ENCODE measurements around the gene LTBP1. TPM values are rescaled to one million over a fixed set of nuclear protein-coding genes. Genes with fewer than 3 reads are reported as not detected.
A peak's percentile ranks its signal among the peaks of the same experiment; 100 is the strongest.
"Not testable (repeated sequence)": the region's sequence is repeated elsewhere in the genome, so short reads cannot be mapped to it uniquely, and the experiment has no call there.

The LTBP1 gene
- total RNA-seq, 1 experiment from 2014 or later = 6.7 TPM

DNA sequence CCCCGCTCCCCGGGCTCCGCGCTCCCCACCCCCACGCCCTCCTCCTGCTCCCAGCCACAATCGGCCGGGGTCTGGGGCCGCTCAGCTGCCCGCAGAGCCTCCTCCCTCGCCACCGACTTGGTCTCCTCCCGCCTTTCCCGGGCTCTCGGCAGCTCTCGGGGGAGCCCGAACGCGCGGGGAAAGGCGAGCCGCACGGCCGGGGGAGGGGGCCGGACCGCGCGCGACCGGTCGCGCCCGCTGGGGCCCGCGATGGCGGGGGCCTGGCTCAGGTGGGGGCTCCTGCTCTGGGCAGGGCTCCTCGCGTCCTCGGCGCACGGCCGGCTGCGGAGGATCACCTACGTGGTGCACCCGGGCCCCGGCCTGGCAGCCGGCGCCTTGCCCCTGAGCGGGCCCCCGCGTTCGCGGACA lies 327 bp downstream of the LTBP1 start:
- in situ Hi-C loops (cut with HindIII; ENCODE audit: low pct_unique_long_range_greater_than_20kb, low sequenced_read_pairs) = loop anchor here (25.0 kb wide), 1 partner anchor 160 kb away; no protein-coding TSS in a partner anchor
- DNase-seq (ENCODE audit: low read depth, low spot score) = no peak

DNA sequence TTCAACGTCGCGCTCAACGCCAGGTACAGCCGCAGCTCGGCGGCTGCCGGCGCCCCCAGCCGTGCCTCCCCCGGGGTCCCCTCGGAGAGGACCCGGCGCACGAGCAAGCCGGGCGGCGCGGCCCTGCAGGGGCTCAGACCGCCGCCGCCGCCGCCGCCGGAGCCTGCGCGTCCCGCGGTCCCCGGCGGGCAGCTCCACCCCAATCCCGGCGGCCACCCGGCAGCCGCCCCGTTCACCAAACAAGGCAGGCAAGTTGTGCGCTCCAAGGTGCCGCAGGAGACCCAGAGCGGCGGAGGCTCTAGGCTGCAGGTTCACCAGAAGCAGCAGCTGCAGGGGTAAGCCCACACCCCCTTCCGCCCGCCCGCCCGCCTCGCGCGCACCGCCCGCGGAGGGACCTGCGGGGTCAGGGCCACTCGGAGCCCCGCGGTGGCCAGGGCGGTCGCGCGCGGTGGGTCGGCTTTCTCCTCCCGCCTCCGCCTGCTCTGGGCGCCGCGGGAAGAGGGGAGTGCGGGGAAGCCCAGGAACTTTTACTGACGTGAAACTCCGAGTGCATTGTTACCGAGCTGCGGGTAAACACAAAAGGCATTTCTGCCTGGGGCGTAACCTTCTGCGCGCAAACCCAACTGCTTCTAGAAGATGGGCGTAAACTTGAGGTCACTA lies 861 bp downstream of the LTBP1 start:
- DNase-seq (ENCODE audit: low read depth, low spot score) = no peak
- in situ Hi-C loops (cut with HindIII; ENCODE audit: low pct_unique_long_range_greater_than_20kb, low sequenced_read_pairs) = loop anchor here (25.0 kb wide), 1 partner anchor 160 kb away; no protein-coding TSS in a partner anchor

DNA sequence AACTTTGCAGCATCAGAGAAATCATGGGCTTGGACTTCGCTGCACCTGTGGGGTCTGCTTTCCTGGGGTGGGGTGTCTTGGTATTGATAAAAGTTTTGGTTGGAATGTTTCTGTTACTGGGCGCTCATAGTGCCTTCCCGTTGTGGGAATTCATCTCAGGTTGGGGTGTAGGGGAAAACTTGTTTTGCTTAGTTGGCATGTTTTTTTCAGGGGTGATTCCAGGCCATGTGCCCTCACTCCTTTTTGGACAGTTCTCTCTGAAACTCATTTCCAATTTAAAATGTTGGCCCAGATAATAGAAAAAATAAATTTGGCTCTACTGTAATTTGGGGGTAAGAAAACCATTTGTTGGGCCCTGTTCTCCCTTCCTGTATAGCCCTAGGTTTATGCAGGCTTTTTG lies 1.5 kb downstream of the LTBP1 start:
- DNase-seq (ENCODE audit: low read depth, low spot score) = no peak

DNA sequence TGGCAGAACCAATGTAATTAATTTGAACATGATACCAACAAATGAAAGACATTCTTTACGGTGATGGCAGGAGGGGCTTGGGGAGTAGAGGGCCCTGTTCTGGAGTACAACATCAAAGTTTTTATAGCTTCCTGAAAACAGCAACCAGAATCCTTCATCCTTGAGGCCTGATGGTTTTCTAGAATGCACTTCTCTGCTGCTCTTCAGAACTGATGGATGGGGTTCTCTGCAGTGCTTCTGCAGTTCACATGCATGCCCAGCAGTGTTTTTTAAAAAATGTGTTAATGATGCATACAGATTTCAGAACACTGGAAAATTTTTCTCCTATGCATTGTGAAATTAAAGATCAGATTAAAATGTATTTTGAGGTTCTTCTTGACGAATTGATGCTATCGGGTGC lies 2.5 kb downstream of the LTBP1 start:
- DNase-seq (ENCODE audit: low read depth, low spot score) = no peak
- in situ Hi-C loops (cut with HindIII; ENCODE audit: low pct_unique_long_range_greater_than_20kb, low sequenced_read_pairs) = loop anchor here (25.0 kb wide), 1 partner anchor 162 kb away; no protein-coding TSS in a partner anchor

More for the DNA sequence above, 1.5 kb downstream of the LTBP1 start:
- in situ Hi-C loops (cut with HindIII; ENCODE audit: low pct_unique_long_range_greater_than_20kb, low sequenced_read_pairs) = loop anchor here (25.0 kb wide), 1 partner anchor 161 kb away; no protein-coding TSS in a partner anchor

DNA sequence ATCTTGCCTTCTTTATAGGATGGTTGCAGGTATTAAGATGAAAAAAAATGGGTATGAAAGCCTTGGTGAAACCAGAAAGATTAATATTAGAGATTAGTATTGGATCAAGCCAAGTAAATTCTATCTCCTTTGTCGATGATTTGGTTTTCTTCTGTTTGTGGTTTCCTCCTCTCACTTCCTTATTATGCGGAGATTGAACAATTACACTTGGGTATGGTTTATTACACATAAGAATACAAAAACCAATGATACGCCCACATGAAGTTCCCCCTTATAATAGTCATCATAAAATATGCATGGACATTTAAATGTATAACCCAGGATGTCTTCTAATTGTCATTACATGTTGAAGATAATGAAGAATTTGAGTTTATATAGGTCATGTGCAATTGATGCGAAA lies 4.9 kb downstream of the LTBP1 start:
- DNase-seq (ENCODE audit: low read depth, low spot score) = no peak
- in situ Hi-C loops (cut with HindIII; ENCODE audit: low pct_unique_long_range_greater_than_20kb, low sequenced_read_pairs) = no loop called here

DNA sequence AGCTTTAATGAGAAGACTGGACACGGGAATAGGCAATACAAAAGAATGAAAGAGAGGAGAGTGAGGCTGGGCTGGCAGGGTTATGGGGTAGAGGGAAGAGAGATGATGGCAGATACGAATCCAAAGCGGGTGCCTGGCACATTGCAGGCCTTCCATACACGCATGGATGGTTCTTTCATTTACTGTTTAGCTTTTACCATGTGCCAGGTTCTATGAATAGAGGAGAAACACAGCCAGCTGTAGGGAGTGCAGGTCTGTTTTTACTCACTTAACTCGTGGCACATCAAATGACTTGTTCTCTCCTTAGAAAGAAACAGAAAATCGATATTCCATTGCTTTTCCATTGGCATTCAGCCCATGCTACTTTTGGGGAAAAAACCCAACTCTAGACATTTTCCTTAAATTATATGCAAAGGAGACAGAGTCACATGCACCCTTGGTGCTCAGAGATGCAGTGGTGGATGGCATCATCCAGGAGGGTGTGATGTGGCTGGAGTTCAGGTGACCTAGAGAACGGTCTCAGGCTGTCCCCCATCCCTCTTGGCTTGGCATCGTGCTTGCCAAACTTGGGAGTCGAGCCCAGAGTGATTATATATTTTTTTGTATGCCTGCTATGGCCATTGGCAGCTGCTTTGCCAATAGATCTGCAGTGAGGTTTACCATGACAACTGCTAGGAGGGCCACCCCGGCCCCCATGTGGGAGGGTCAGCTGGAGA lies 6.2 kb downstream of the LTBP1 start:
- DNase-seq (ENCODE audit: low read depth, low spot score) = no peak
- in situ Hi-C loops (cut with HindIII; ENCODE audit: low pct_unique_long_range_greater_than_20kb, low sequenced_read_pairs) = no loop called here

DNA sequence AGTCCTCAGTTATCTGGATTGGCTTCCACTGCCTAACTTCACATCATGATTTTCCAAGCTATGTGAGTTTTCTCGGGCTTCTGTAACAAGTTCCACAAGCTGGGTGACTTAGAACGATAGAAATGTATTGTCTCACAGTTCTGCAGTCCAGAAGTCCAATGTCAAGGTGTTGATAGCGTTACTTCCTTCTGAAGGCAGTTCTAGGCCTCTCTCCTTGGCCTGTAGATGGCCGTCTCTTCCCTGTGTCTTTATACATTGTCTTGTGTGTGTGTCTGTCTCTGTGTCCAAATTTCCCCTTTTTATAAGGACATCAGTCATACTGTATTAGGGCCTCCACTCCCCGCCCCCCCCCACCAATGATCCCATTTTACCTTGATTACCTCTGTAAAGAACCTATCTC lies 7.5 kb downstream of the LTBP1 start:
- in situ Hi-C loops (cut with HindIII; ENCODE audit: low pct_unique_long_range_greater_than_20kb, low sequenced_read_pairs) = no loop called here
- no peak for DNase-seq (ENCODE audit: low read depth, low spot score)

DNA sequence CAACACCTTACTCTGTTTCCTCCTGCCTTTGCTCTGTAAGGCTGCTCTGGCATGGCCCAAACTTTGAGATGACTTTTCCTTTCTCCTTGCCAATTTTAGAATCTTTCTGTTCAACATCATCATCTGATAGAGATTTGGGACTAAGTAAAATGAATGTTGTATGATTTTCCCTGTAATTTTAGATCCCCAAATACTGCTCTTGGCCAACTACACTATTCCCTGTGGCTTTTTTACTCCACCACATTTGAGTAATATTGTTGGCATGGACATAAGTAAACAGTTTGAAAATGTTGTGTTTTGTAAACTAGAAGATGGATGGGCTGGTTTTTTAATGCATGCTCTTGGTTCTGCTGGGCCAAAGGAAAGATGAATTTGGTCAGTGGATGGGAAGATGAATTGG lies 12.1 kb downstream of the LTBP1 start:
- DNase-seq (ENCODE audit: low read depth, low spot score) = no peak
- in situ Hi-C loops (cut with HindIII; ENCODE audit: low pct_unique_long_range_greater_than_20kb, low sequenced_read_pairs) = no loop called here

DNA sequence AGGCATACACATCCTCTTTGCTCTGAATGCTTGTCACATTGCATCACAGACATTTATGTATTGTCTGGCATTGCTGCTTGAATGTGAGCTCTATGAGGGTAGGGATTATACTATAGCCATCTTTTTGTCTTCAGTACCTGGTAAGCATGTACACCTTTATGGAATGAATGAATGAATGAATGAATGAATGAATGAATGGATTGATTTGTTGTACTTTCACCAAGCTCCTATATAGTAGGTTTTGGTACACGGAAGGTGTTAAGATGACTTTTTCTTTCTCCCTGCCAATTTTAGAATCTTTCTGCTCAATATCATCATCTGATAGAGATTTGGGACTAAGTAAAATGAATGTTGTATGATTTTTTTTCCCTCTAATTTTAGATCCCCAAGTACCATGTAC lies 13.5 kb downstream of the LTBP1 start:
- in situ Hi-C loops (cut with HindIII; ENCODE audit: low pct_unique_long_range_greater_than_20kb, low sequenced_read_pairs) = no loop called here

DNA sequence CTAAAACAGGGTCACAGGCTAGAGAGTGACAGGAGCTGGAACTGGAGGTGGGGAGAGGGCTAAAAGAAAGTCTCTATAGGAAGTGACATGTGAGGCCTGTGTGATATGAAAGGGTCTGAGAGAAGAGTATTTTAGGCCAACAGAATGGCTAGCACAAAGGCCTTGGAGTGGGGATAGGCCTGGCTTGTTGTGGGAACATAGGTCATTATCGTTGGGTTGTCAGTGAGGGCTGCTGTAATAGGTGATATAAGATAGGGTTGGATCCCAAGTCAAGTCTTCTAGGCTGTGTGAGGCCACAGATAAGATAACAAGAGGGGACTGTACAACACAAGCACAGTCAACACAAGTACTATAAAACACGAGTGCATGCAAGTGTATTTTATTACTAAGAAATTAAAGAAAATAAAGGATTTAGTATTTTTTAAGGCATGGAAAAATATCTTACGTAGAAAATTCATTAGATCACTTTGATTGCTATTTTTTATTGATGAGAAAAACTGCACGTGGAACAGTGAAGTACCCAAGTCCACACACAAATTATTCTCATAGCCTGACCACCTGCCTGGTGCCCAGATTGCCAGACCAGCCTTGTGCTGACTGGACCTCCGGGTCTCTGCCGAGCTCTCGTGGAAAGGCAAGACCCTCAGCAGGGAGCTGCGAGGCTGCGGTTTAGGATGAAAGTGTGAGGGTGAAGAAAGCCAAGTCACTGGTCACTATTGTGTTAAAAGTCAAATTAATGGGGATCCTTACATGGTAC lies 14.1 kb downstream of the LTBP1 start:
- in situ Hi-C loops (cut with HindIII; ENCODE audit: low pct_unique_long_range_greater_than_20kb, low sequenced_read_pairs) = no loop called here
- no peak for DNase-seq (ENCODE audit: low read depth, low spot score)

More for the DNA sequence above, 13.5 kb downstream of the LTBP1 start:
- DNase-seq (ENCODE audit: low read depth, low spot score) = no peak

DNA sequence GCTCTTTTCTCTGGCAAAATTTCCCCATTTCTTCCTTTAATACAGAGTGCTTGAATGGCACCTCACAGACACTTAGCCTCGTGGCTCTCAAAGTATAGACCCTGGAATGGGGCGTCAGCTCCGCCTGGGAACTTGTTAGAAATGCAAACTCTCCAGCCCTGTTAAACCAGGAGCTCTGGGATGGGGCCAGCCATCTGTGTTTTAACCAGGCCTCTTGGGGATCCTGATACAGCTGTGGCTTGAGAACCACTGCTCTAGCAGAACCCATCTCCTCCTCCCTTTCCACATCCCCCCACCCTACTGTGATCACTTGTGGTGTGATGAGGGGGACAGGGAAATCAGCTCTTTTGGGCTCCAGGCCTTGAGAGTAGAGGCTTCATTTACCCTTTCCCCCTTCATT lies 15.9 kb downstream of the LTBP1 start:
- DNase-seq (ENCODE audit: low read depth, low spot score) = no peak
- in situ Hi-C loops (cut with HindIII; ENCODE audit: low pct_unique_long_range_greater_than_20kb, low sequenced_read_pairs) = no loop called here

DNA sequence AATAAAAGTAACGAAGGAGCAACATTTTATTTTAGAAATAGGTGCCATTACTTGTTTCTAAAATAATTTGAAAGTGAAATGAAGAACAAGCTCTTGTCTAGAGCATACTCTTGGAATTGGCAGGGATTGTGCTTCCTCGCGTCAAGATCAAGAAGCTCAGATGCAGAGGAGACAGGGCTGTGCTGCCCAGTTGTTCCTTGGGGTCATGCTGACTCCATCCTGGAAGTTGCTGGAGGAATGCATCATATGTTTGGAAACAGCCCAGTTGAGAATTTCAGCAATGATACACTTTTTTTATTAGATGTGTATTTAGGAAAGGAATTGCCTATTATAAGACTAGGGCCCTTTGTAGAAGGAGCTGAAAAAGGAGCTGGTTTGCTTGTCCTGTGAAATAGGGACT lies 17.2 kb downstream of the LTBP1 start:
- in situ Hi-C loops (cut with HindIII; ENCODE audit: low pct_unique_long_range_greater_than_20kb, low sequenced_read_pairs) = no loop called here

DNA sequence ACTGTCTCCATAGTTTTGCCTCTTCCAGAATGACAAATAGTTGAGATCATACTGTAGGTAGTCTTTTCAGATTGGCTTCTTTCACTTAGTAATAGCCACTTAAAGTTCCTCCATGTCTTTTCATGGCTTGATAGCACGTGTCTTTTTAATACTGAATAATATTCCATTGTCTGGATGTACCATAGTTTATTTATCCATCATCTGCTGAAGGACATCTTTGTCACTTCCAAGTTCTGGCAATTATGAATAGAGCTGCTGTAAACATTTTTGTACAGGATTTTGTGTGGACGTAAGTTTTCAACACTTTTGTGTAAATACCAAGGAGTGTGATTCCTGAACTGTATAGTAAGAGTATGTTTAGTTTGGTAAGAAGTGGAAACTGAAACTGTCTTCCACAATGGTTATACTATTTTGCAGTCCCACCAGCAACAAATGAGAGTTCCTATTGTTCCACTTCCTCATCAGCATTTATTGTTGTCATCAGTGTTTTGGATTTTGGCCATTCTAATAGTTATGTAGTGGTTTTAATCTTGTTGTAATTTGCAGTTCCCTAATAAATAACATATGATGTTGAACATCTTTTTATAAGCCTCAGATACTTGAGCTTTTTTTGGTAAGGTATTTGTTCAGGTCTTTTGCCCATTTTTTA lies 18.9 kb downstream of the LTBP1 start:
- DNase-seq (ENCODE audit: low read depth, low spot score) = peak; percentile 26
- in situ Hi-C loops (cut with HindIII; ENCODE audit: low pct_unique_long_range_greater_than_20kb, low sequenced_read_pairs) = no loop called here

More for the DNA sequence above, 17.2 kb downstream of the LTBP1 start:
- no peak for DNase-seq (ENCODE audit: low read depth, low spot score)

DNA sequence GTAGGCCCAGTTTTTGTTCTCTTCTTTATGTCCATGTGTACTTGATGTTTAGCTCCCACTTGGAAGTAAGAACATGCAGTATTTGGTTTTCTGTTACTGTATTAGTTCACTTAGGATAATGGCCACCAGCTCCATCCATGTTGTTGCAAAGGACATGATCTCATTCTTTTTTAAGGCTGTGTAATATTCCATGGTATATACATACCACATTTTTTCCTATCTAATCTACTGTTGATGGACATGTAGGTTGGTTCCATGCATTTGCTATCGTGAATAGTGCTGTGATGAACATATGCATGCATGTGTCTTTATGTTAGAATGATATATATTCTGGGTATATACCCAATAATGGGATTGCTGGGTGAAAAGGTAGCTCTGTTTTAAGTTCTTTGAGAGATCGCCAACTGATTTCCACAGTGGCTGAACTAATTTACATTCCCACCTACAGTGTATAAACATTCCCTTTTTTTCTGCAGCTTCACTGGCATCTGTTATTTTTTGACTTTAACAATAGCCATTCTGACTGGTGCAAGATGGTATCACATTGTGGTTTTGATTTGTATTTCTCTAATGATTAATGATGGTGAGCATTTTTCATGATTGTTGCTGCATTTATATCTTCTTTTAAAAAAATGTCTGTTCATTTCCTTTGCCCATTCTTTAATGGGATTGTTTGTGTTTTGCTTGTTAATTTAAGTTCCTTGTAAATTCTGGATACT lies 22.9 kb downstream of the LTBP1 start:
- in situ Hi-C loops (cut with HindIII; ENCODE audit: low pct_unique_long_range_greater_than_20kb, low sequenced_read_pairs) = no loop called here
- no peak for DNase-seq (ENCODE audit: low read depth, low spot score)

DNA sequence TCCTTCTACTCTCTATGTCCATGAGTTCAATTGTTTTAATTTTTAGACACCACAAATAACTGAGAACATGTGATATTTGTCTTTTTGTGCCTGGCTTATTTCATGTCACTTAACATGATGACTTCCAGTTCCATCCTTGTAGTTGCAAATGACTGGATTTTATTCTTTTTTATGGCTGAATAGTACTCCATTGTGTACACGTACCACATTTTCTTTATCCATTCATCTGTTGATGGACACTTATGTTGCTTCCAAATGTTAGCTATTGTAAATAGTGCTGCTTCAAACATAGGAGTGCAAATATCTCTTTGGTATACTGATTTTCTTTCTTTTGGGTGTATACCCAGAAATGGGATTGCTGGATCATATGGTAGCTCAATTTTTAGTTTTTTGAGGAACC lies 27.0 kb downstream of the LTBP1 start:
- DNase-seq (ENCODE audit: low read depth, low spot score); in situ Hi-C loops (cut with HindIII; ENCODE audit: low pct_unique_long_range_greater_than_20kb, low sequenced_read_pairs): not testable (repeated sequence)

DNA sequence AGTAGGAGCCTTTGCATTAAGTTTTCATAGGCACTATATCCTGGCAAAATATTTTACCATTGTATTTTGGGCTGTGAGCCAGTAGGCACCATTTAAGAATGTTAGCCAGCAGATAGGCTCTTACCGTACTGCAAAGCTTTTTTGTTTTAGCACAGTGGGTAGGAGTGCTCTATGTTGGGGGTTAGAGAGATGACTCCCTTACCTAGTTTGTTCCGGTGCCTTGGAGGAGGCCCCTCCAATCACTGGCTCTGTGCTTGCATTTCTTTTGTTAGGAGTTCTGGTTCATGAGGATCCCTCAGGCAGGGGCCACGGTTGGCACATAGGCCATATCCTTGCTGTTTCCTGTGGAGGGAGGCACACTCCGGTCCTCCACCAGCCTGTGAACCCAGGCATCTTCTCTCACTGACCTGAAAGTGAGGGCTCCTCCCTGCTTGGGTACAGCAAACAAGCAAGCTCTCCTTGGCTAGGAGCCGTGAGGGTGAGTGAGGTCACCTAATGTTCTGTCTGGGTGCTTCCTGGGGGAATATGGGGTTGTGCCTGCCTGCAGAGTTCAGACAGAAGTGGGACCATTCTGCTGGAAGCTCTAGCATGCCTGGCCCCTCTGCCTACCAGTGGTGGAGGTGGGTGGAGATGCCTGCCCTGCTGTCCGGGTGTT lies 29.8 kb downstream of the LTBP1 start:
- in situ Hi-C loops (cut with HindIII; ENCODE audit: low pct_unique_long_range_greater_than_20kb, low sequenced_read_pairs) = no loop called here

DNA sequence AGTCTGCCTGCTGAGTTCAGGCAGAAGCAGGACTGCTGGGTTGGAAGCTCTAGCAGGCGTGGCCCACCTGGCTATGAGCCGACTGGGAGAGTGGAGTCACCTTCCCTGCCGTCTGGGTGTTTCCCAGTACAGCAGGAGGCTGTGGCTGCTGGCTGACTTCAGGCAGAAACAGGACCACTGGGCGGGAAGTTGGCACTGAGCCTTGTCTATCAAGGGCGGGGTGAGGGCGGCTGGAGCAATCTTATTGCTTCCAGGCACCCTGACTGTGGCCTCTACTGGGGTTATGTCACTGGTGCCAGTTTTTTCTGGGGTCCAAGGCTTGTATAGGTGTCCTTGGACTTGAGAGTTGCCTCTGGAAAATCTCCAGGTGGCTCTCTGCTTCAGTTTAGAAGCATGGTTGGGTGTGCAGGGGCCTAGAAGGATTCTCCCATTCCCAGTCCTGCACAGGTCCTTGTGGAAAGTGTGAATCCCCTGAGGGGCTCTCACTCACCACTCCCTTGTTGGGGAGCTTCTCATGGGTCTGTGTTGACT lies 30.5 kb downstream of the LTBP1 start:
- in situ Hi-C loops (cut with HindIII; ENCODE audit: low pct_unique_long_range_greater_than_20kb, low sequenced_read_pairs) = no loop called here
- no peak for DNase-seq (ENCODE audit: low read depth, low spot score)

More for the DNA sequence above, 29.8 kb downstream of the LTBP1 start:
- no peak for DNase-seq (ENCODE audit: low read depth, low spot score)

All from SK-MEL-5 (cell line).